ENCODE measurements around the gene WNT2B.
"Not testable (repeated sequence)": the region's sequence is repeated elsewhere in the genome, so short reads cannot be mapped to it uniquely, and the experiment has no call there.

The WNT2B gene

GRCh38 chr1:112478314-112478713, 30.5 kb upstream of the WNT2B start:
- no peak for TF ChIP-seq CTCF (IDR thresholded peaks at IDR 0.05; ENCODE audit: low read depth, low read length, missing control alignments)
- no peaks in the 10 kb centered on the region for H3K27me3 ChIP-seq (replicated peaks)
- in situ Hi-C loops (cut with HindIII; ENCODE audit: low pct_ligation_motif_present, low sequenced_read_pairs) = loop anchor here (25.0 kb wide), 1 partner anchor 134 kb away; the partner anchor contains the start of genes CAPZA1 and ST7L
- no peaks in the 10 kb centered on the region for H3K36me3 ChIP-seq (replicated peaks)
- H3K4me3 ChIP-seq (ENCODE audit: low read depth, low read length) = no peak overlapping the region
- no peak for DNase-seq
- no peak overlapping the region for H3K27ac ChIP-seq

GRCh38 chr1:112486063-112486462, 22.7 kb upstream of the WNT2B start:
- H3K4me3 ChIP-seq (ENCODE audit: low read depth, low read length); H3K27me3 ChIP-seq (replicated peaks); H3K36me3 ChIP-seq (replicated peaks); H3K27ac ChIP-seq; DNase-seq: not testable (repeated sequence)
- in situ Hi-C loops (cut with HindIII; ENCODE audit: low pct_ligation_motif_present, low sequenced_read_pairs) = loop anchor here (25.0 kb wide), 1 partner anchor 126 kb away; the partner anchor contains the start of genes CAPZA1 and ST7L

- not testable (repeated sequence) for H3K36me3 ChIP-seq (replicated peaks); H3K4me3 ChIP-seq (ENCODE audit: low read depth, low read length); DNase-seq; H3K27ac ChIP-seq; H3K27me3 ChIP-seq (replicated peaks)
- in situ Hi-C loops (cut with HindIII; ENCODE audit: low pct_ligation_motif_present, low sequenced_read_pairs) = loop anchor here (25.0 kb wide), 1 partner anchor 125 kb away; the partner anchor contains the start of genes CAPZA1 and ST7L
Measured at GRCh38 chr1:112487686-112488085, 21.1 kb upstream of the WNT2B start.

GRCh38 chr1:112488141-112488540, 20.6 kb upstream of the WNT2B start:
- Histone ChIP-seq H3K27ac (no peak overlapping the region), H3K36me3 (replicated peaks) (no peaks in the 10 kb centered on the region), H3K4me3 (ENCODE audit: low read depth, low read length) (no peak overlapping the region), H3K27me3 (replicated peaks) (no peaks in the 10 kb centered on the region)
- no peak for DNase-seq
- no peak for TF ChIP-seq CTCF (IDR thresholded peaks at IDR 0.05; ENCODE audit: low read depth, low read length, missing control alignments)
- in situ Hi-C loops (cut with HindIII; ENCODE audit: low pct_ligation_motif_present, low sequenced_read_pairs) = loop anchor here (25.0 kb wide), 1 partner anchor 124 kb away; the partner anchor contains the start of genes CAPZA1 and ST7L

- H3K4me3 ChIP-seq (ENCODE audit: low read depth, low read length) = no peak overlapping the region
- H3K27me3 ChIP-seq (replicated peaks) = no peaks in the 10 kb centered on the region
- H3K27ac ChIP-seq = no peak overlapping the region
- in situ Hi-C loops (cut with HindIII; ENCODE audit: low pct_ligation_motif_present, low sequenced_read_pairs) = loop anchor here (25.0 kb wide), 1 partner anchor 120 kb away; the partner anchor contains the start of genes CAPZA1 and ST7L
- H3K36me3 ChIP-seq (replicated peaks) = no peaks in the 10 kb centered on the region
- DNase-seq = no peak
- TF ChIP-seq CTCF (IDR thresholded peaks at IDR 0.05; ENCODE audit: low read depth, low read length, missing control alignments) = no peak
Measured at GRCh38 chr1:112492076-112492475, 16.7 kb upstream of the WNT2B start.

GRCh38 chr1:112493351-112493750, 15.4 kb upstream of the WNT2B start:
- Histone ChIP-seq H3K27me3 (replicated peaks) (no peaks in the 10 kb centered on the region), H3K27ac (no peak overlapping the region), H3K36me3 (replicated peaks) (no peaks in the 10 kb centered on the region), H3K4me3 (ENCODE audit: low read depth, low read length) (no peak overlapping the region)
- in situ Hi-C loops (cut with HindIII; ENCODE audit: low pct_ligation_motif_present, low sequenced_read_pairs) = loop anchor here (25.0 kb wide), 1 partner anchor 119 kb away; the partner anchor contains the start of genes CAPZA1 and ST7L
- DNase-seq = no peak
- no peak for TF ChIP-seq CTCF (IDR thresholded peaks at IDR 0.05; ENCODE audit: low read depth, low read length, missing control alignments)

GRCh38 chr1:112496290-112496689, 12.5 kb upstream of the WNT2B start:
- Histone ChIP-seq H3K4me3 (ENCODE audit: low read depth, low read length) (no peak overlapping the region), H3K27me3 (replicated peaks) (no peaks in the 10 kb centered on the region), H3K36me3 (replicated peaks) (no peaks in the 10 kb centered on the region), H3K27ac (no peak overlapping the region)
- no peak for DNase-seq
- in situ Hi-C loops (cut with HindIII; ENCODE audit: low pct_ligation_motif_present, low sequenced_read_pairs) = loop anchor here (25.0 kb wide), 1 partner anchor 116 kb away; the partner anchor contains the start of genes CAPZA1 and ST7L
- no peak for TF ChIP-seq CTCF (IDR thresholded peaks at IDR 0.05; ENCODE audit: low read depth, low read length, missing control alignments)
